HG02970 (cell line): ENCODE data around the gene TMEM176B.
"Not testable (repeated sequence)": the region's sequence is repeated elsewhere in the genome, so short reads cannot be mapped to it uniquely, and the experiment has no call there.

Experiments
- ATAC-seq: cut with Tn5 transposase; IDR thresholded peaks from one replicate; pipeline ENCODE4 v1.9.1; 2021; ENCODE audit warnings: mild to moderate bottlenecking, moderate library complexity, moderate number of reproducible peaks; ENCODE audit not compliant: unreplicated experiment, low FRiP score

The TMEM176B gene

DNA sequence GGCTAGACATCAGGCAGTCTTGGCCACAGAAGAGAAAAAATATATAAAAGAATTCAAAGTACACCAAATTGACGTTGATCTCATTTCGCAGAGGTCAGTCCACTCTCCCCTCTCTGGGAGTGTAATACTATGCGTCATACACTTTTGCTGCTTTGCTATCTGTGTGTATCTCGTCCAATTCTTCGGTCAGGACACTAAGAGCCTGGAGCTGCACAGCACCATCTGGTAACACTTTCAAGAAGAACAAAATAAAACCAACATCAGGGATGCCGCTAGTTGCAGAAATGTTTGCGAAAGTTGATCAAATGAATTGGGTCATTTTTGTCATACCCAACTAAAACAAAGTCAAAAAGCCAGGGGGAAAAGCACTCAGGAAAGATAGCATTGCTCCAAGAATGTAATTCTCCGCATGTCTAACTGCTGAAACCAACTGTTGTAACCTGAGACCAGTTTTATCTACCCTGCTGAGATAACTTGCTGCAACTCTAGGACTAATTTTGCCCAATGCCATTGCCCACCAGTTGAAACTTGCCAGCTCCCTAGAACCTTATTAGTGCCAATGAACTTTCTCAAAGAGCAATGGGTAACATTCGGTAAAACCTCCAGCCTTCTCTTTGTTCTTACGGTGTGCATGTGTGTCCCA is 23.4 kb upstream of the TMEM176B start:
- no peak for ATAC-seq

DNA sequence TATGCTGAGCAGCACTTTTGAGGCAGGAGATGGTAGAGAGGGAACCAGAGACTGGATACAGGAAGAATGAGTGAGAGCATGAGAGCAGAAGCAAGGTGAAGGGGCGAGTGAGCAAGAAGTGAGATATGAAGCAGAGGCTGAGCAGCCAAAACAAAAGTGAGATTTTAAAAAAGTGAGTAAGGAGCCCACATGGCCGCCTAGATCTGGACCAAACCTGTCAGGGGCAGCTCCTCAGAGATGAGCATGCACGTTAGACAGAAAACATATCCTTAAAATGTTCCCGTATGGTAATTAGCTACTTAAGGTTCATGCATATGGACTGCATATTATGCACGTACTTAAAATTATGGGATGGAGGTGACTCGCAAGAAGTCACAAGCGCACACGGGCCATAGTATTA is 22.9 kb upstream of the TMEM176B start:
- ATAC-seq = no peak

DNA sequence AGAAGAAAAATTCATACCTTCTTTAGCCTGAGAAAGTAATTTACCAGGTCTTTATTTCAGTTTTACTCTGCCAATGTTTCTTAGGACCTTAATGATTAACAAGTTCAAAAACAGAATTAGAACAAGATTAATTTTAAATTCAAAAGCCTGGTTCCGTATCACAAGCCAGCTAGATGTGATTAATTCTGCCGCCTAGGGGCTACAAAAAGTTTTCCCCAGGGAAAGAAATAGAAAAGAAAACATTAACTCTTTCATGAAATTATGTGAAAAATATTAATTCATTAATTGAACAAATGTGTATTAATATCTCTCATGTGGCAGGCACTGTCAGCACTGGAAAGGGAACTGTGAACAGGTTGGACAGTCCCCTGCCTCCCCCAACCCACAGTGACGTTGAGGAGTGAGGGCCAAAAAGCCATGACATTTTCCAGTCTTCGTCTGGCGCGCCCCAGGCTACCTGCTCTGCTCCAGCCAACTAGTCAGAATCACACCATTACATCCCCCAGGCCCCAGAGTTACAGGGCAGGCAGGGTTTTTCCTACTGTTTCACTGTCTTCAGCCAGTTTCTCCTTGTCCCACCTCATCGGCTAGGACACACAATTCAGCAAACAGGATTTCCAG is 20.5 kb upstream of the TMEM176B start:
- no peak for ATAC-seq

DNA sequence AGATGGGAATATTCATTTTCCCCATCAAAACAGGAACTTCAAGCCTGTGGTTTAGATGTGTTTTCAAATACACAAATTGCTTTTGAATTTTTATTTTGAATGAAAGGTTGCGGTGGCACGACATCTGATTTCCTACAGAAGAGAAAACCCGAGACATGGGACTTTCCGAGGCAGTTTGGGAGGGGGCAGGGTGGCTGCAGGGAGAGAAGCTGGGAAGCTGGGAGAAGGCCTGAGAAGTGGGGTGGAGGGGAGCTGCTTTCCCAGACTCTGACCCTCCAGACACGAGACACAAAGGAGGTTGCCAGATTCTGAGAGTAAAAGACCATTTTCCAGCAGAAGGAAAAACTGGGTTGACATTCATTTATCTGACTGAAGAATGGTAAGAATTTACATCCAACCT is 20.0 kb upstream of the TMEM176B start:
- no peak for ATAC-seq

DNA sequence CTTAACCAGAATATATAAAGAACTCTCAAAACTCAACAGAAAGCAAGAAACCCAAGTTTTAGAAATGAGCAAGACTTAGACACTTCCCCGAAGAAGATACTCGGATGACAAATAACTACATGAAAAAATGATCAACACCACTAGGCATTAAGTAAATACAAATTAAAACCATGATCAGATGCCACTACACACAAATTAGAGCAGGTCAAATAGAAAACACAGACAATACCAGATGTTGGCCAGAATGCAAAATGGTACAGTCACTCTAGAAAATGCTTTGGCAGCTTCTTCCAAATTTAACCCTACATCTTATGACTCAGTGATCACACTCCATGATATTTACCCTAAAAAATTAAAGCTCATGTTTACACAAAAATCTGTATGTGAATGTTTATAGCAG is 18.8 kb upstream of the TMEM176B start:
- no peak for ATAC-seq

DNA sequence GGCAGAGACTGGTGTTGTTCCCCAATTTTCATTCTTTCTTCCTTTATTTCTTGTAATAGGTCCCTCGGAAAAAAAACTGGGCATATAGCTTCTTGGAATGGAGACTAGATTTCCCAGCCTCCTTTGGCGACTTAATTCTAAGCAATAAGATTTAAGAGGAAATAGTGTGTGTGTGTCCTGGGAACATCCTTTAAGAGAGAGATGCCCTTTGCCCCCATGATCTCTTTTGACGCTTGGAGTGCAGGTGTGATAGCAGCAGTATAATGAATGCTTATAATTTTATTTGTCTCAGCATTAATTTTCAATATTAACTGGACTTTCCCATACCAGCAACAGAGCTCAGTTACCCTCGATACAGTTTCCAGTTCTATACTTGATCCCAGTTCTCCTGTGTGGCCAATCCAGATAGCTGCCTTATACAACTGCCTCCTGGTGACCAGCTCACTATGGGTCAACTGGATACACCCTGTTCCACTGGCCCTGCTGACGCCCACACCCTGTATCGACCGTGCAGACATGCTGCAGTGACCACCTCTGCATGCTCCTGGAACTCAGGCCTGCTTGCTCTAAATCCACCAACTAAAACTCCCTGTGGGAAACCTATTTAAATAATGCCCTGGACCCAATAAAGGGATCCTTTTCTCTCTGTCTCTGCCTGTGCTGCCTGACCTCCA is 14.3 kb upstream of the TMEM176B start:
- ATAC-seq = no peak

DNA sequence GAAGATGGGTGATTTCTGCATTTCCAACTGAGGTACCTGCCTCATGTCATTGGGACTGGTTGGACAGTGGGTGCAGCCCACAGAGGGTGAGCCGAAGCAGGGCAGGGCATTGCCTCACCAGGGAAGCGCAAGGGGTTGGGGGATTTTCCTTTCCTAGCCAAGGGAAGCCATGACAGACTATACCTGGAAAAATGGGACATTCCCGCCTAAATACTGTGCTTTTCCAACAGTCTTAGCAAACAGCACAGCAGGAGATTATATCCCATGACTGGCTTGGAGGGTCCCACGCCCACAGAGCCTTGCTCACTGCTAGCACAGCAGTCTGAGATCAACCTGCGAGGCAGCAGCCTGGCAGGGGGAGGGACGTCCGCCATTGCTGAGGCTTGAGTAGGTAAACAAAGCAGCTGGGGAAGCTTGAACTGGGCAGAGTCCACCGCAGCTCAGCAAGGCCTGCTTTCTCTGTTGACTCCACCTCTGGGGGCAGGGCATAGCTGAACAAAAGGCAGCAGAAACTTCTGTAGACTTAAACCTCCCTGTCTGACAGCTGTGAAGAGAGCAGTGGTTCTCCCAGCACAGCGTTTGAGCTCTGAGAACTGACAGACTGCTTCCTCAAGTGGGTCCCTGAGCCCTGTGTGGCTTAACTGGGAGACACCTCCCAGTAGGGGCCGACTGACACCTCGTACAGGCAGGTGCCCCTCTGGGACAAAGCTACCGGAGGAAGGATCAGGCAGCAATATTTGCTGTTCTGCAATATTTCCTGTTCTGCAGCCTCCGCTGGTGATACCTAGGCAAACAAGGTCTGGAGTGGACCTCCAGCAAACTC is 7.7 kb upstream of the TMEM176B start:
- not testable (repeated sequence) for ATAC-seq

DNA sequence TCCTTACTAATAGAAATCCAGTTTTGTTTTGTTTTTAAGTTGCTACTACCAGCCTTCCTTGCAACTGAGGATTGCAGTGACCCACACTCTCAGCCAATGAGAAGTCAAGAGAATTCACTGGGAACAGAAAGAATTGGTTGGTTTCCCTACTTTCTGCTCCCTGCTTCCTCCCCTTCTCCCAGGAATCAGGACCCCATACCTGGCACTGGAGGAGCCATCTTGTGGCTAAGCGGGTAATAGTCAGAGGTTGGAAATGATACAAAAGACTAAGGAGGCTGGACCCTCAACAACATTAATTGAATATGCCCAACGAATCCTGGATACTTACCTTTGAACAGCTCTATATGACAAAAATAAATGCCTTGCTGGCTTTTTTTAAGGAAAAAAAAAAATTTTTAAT is 6.7 kb upstream of the TMEM176B start:
- ATAC-seq = no peak

DNA sequence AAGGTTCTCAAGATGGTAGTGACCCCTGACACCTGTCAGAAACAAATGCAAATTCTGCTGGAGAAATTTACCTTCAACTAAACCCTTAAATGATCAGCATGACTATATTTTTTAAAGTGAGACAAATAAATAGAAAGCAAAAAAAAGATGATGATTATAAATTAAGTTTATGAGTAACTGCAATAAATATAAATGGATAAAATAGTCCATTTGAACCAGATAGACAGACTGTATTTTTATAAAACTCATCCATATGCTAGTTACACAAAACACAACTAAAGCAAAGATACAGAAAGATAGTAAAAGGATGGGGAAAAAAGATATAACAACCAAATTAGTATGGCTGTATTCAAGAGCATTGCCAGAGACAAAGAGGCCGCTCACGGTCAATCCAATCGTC is 6.3 kb upstream of the TMEM176B start:
- no peak for ATAC-seq

DNA sequence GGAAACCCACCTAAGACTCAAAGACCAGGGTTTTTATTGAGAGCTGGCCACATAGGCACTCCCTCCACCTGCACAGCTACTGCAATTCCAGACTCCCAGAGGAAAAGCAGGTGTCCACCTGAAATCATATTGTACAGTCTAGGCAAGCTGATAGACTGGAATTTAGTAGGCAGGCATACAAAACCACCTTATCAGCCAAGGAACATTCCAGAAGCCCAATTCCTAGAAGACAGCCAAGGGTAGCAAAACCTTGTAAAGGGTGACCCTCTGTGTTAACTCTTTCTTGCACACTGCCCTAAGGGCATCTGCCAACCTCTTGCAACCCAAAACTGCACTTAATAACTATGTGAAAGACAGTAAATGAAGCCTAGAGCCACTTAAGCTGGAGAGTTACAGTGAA is 5.7 kb upstream of the TMEM176B start:
- no peak for ATAC-seq

DNA sequence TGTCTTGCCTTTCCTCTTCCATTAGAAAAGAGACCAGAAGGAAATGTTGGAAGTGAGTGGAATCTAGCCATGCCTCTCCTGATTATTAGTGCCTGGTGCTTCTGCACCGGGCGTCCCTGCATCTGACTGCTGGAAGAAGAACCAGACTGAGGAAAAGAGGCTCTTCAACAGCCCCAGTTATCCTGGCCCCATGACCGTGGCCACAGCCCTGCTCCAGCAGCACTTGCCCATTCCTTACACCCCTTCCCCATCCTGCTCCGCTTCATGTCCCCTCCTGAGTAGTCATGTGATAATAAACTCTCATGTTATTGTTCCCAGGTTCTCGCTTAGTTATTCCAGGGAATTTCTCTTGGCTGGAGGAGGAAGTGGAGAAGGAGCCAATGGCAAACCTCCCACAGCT is 4.6 kb upstream of the TMEM176B start:
- ATAC-seq = no peak

DNA sequence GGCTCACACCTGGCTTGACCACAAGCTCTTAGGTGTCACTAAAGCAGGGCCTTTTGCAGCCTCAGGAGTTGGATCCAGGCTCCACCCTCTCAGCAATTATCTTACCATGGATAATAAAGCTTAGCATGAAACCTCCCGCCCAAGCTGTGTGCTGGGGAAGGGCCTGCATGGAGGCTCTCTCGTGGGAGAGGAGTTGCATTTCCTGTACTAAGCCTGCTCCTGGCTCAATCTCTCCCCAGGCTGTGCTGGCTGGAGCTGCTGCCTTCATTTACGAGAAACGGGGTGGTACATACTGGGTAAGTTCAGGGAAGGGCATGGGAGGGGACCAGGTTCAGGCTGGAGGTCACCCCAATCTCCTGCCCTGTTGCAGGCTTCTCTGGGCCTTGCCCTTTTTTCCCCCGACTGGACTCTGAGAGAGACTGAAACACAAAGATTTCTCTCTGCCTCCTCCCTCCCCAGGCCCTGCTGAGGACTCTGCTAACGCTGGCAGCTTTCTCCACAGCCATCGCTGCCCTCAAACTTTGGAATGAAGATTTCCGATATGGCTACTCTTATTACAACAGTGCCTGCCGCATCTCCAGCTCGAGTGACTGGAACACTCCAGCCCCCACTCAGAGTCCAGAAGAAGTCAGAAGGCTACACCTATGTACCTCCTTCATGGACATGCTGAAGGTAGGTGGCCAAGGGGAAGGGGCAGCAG is 3.1 kb upstream of the TMEM176B start:
- no peak for ATAC-seq

DNA sequence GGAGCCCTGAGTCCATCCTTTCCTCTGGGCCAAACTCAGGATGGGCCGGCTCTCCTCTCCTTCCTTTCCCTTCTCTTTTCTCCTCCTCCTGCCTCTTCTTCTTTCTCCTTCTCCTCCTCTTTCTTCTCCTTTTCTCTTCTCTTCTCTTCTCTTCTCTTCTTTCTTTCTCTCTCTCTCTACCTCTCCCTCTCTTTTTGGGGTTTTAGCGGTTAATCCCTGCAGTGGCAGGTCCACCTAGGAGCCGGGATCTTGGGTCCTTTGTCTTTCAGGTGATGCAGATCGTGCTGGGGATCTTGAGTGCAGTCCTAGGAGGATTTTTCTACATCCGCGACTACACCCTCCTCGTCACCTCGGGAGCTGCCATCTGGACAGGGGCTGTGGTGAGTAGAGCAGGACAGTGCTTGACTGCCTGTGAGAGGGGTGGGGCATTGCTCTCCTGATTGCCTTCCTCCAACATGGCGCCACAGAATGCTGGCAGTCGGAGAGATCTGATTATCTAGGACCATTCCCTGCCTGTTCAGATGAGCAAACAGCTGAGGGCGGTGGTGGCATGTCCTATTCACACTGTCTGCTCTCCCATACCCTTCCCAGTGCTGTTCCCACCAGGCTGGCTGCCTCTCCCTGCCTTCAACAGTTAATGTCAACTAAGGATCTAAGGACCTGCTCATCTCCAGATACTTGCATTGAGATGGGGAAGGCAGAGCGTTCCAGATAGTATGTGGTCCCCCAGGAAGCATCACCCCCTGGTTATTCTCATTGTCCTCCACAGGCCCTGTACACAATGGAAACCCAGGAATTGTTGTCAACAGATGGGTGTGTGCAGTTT is 2.0 kb upstream of the TMEM176B start:
- no peak for ATAC-seq

DNA sequence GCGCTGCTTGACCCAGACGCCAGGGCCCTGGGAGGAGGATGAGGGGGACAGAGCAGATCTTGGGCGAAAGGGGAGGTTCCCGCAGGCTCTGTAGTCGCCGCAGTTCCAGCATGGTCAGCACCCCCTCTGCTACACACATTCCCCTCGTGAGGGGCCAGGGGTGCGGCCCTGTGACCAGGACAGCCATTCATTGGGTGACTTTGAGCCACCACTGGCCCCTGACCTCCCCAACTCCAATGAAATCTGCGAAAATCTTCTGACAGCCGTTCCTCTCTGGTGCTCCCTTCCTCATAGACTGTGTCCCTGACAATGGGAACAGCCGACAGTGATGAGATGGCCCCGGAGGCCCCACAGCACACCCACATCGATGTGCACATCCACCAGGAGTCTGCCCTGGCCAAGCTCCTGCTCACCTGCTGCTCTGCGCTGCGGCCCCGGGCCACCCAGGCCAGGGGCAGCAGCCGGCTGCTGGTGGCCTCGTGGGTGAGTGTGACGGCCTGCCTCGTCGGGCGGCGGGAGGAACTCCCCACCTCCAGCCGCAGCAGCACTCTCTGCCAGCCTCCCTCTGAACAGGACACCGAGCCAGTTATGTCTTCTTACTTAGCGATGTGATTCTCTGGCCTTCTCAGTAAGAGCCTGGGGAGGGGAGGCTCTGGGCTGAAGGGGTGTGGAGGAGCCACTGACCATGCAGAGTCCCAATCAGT is 1.2 kb upstream of the TMEM176B start:
- no peak for ATAC-seq

DNA sequence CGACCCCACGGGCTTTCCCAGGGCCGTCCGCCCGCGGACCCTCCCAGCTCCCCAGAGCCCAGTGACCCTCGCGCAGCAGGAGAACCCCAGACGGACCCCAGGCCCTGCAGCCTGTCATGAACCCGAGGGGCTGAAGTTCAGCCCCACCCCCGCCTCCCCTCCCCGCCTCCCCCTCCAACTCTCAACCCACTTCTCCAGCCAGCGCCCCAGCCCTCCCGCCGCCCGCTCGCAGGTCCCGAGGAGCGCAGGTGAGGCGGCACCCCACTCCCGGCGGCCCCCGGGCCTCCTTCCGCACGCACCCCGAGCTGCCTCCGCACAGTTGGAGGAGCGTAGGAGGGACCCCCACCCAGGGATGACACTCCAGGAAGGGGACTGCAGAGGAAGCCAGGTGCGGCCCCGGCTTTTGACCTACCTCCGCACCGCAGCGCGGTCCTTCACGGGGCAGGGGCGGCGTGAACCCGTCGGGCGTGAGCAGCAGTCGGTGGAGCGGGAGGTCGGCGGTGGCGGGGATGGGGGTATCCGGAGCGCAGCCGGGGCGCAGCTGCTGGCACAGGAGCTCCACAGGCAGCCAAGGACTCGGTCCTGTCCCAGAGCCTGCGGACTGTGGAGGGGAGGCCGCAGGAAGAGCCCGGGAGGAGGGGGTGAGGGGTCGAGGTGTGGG is 547 bp upstream of the TMEM176B start, which contains the start of gene TMEM176A:
TSS of gene TMEM176A (plus strand) at position 189 of the 661 bp plus-strand sequence. CDS start 782 bp downstream, outside the sequence.
- no peak for ATAC-seq

DNA sequence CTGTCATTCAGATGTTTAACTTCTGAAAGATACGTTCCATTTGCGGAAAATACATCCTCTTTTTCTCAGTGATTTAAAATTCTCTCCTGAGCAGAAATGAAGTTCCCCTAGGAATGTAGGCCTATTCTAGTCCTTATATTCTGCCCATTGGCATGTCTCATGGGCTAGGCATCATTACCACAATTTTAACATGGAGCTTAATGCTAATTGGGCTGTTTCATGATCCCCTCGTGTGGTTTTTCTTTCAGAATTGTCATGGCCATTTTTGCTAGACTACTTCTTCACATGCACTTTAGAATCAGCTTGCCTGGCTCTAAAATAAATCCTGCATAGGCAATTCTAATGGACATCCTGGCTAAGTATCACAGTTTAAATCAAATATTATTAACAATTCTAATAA is 1.0 kb downstream of the TMEM176B start:
- ATAC-seq = no peak

DNA sequence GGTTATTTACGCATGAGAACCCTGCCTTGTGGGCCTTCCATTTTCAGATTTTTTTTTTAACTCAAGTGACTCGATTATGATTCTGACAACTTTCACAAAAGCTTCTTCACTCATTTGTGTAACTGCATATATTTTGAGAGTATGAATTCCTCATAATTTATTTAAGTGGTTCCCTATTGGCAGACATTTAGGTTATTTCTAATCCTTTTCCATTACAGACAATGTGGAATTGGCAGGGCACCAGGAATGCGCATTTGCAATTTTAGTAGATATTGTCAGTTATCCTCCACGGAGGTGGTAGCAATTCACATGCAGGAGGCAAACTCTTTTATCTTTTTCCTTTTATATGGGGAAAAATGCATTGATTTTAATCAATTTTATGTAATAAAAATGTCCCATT is 2.5 kb downstream of the TMEM176B start:
- no peak for ATAC-seq

DNA sequence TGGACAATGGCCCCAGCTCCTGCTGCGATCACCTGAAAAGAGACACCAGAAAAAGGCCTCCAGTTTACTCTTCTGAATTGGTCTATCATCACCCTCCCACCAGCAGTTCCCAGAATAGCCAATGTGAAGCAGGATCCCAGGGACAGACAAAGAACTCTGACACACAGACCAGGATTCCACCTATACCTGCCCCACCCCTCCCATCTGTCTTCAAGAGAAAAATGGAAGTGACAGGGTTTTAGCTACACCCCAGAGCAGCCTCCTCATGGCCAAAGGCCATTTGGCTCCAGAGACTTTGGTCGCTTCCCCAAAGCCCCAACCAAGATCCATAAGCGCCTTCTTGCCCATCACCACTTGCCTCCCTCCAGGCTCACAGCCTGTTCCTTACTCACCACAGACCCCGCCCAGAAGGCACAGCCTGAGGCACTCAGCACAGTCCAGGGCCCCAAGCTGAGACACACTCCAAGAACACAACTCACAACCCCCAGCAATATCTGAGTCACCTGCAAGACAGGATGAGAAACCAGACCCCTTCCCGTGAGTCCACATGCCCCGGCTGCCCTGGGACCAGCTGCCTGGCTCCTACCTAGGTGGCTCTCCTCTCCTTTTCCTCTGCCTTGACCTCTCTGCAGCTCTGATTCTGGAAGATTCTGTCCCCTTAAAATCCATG is 6.5 kb downstream of the TMEM176B start:
- ATAC-seq = no peak
